ENCODE results near the gene THSD4. TPM values are rescaled to one million over a fixed set of nuclear protein-coding genes. Genes with fewer than 3 reads are reported as not detected.

Gene THSD4
- total RNA-seq, 1 experiment from 2014 or later = 36.3 TPM

DNA sequence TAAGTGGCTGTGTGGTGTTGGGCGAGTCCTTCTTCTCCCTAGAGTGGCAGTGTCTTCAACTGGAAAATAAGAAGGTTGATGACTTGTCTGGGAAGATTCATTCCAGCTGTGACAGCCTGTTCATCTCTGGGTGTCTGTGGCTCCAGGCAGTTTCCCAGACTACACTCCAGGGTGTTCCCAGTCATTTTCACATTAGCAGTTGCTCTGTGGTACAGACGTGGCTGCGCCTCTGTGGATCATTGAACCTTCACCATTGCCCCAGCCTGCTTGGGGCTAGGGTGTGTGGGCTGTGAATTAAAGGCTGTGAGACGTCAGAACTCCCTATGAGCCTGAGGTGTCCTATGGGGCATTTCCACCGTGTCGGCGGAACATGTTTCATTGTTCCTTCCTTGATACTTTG is 455.5 kb downstream of the THSD4 start:
- DNase-seq (ENCODE audit: unreplicated experiment) = no peak
- peaks cover 12% of the 10 kb centered on the region for H3K4me1 Mint-ChIP-seq (ENCODE audit: insufficient read depth, unreplicated experiment)

DNA sequence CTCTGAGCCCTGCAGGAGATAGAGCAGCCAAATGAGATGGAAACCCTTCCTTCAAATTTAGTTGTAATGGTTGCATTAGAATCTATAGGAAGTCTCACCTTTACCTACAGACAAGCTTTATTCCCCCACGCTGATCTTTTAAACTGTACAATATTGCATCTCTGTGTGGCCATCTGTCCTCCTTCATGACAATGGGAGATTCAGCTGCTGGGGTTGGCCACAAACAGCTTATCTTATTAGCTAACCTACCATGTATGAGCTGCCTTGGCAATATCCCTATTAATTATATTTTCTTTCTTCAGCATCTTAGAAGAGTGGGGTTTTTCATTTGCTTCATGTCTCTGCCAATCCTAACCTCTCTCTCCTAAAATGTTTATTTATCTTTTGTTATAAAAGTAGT is 456.4 kb downstream of the THSD4 start:
- no peak for DNase-seq (ENCODE audit: unreplicated experiment)
- Mint-ChIP-seq H3K9me3 (ENCODE audit: unreplicated experiment) (no peaks in the 10 kb centered on the region), H3K36me3 (ENCODE audit: insufficient read depth, unreplicated experiment) (no peaks in the 10 kb centered on the region), H3K27me3 (ENCODE audit: insufficient read depth, unreplicated experiment) (no peaks in the 10 kb centered on the region), H3K27ac (ENCODE audit: low read depth, unreplicated experiment) (no peak overlapping the region), H3K4me3 (ENCODE audit: unreplicated experiment) (no peak overlapping the region), H3K4me1 (ENCODE audit: insufficient read depth, unreplicated experiment) (peaks cover 12% of the 10 kb centered on the region)
- ChIA-PET POLR2A (interaction anchor here (0.6 to 2.7 kb wide), 6 partner anchors 10 to 127 kb away, joined by 3 to 19 read pairs (median 4); no protein-coding TSS in a partner anchor), CTCF (interaction anchor here (0.6 to 2.8 kb wide), 15 partner anchors 10 to 570 kb away, joined by 3 to 17 read pairs (median 5); no protein-coding TSS in a partner anchor)
- BruUV-seq (replicated peaks) = no TSS peak
- TF ChIP-seq CTCF (IDR thresholded peaks at IDR 0.05; ENCODE audit: unreplicated experiment) = no peak
- intact Hi-C loops (cut with micrococcal nuclease) = no loop called here

More for the DNA sequence above, 455.5 kb downstream of the THSD4 start:
- TF ChIP-seq CTCF (IDR thresholded peaks at IDR 0.05; ENCODE audit: unreplicated experiment) = no peak
- H3K4me3 Mint-ChIP-seq (ENCODE audit: unreplicated experiment) = no peak overlapping the region
- H3K27ac Mint-ChIP-seq (ENCODE audit: low read depth, unreplicated experiment) = no peak overlapping the region
- no peaks in the 10 kb centered on the region for H3K27me3 Mint-ChIP-seq (ENCODE audit: insufficient read depth, unreplicated experiment)
- no peaks in the 10 kb centered on the region for H3K9me3 Mint-ChIP-seq (ENCODE audit: unreplicated experiment)
- intact Hi-C loops (cut with micrococcal nuclease) = no loop called here
- CTCF ChIA-PET = interaction anchor here (0.6 kb wide), 1 partner anchor 77 kb away, joined by 4 read pairs; no protein-coding TSS in a partner anchor
- no peaks in the 10 kb centered on the region for H3K36me3 Mint-ChIP-seq (ENCODE audit: insufficient read depth, unreplicated experiment)
- no TSS peak for BruUV-seq (replicated peaks)
- POLR2A ChIA-PET = no interaction called here

DNA sequence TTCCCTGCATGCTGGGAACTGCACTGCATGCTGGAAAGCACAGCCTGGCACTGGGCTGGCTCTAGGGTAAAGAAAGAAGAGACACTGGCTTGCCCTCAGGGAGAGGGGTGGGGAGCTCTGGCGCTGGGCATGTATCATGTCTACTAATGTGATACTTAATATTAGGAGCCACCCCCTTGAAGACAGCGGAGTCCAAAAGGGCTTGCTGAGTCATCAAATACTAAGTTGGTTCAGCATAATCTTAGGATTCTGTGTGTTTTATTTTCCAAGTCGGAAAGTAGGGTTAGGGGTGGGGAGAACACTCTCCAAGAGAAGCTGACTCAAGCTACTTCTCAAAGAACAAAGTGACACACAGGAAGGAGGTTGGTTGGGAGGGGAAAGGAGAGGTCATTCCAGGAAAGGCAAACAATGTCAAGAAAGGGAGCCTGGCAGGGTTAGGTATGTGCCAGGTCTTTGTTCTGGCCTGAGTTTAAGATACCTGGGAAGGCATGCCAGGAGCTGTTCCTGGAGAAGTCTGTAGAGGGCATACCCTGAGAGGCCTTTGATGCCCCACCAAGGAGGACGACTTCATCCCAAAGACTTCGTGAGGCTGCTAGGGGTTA is 457.3 kb downstream of the THSD4 start:
- peak; percentile 78 for DNase-seq (ENCODE audit: unreplicated experiment)
- Mint-ChIP-seq H3K9me3 (ENCODE audit: unreplicated experiment) (no peaks in the 10 kb centered on the region), H3K36me3 (ENCODE audit: insufficient read depth, unreplicated experiment) (no peaks in the 10 kb centered on the region), H3K27ac (ENCODE audit: low read depth, unreplicated experiment) (peak overlapping the region; percentile 88), H3K27me3 (ENCODE audit: insufficient read depth, unreplicated experiment) (no peaks in the 10 kb centered on the region), H3K4me1 (ENCODE audit: insufficient read depth, unreplicated experiment) (peaks cover 19% of the 10 kb centered on the region), H3K4me3 (ENCODE audit: unreplicated experiment) (no peak overlapping the region)
- POLR2A ChIA-PET = interaction anchor here (0.5 to 2.7 kb wide), 11 partner anchors 10 to 128 kb away, joined by 3 to 19 read pairs (median 4); no protein-coding TSS in a partner anchor
- intact Hi-C loops (cut with micrococcal nuclease) = no loop called here
- TF ChIP-seq CTCF (IDR thresholded peaks at IDR 0.05; ENCODE audit: unreplicated experiment) = no peak
- BruUV-seq (replicated peaks) = no TSS peak
- CTCF ChIA-PET = interaction anchor here (0.6 to 2.8 kb wide), 21 partner anchors 11 to 975 kb away, joined by 3 to 17 read pairs (median 5); no protein-coding TSS in a partner anchor

GRCh38 chr15:71573599-71573998 is 458.3 kb downstream of the THSD4 start:
- Mint-ChIP-seq H3K4me3 (ENCODE audit: unreplicated experiment) (no peak overlapping the region), H3K27ac (ENCODE audit: low read depth, unreplicated experiment) (no peak overlapping the region), H3K9me3 (ENCODE audit: unreplicated experiment) (no peaks in the 10 kb centered on the region), H3K36me3 (ENCODE audit: insufficient read depth, unreplicated experiment) (no peaks in the 10 kb centered on the region), H3K4me1 (ENCODE audit: insufficient read depth, unreplicated experiment) (peaks cover 19% of the 10 kb centered on the region), H3K27me3 (ENCODE audit: insufficient read depth, unreplicated experiment) (no peaks in the 10 kb centered on the region)
- no peak for DNase-seq (ENCODE audit: unreplicated experiment)
- no peak for TF ChIP-seq CTCF (IDR thresholded peaks at IDR 0.05; ENCODE audit: unreplicated experiment)
- POLR2A ChIA-PET = interaction anchor here (0.6 to 2.7 kb wide), 8 partner anchors 11 to 290 kb away, joined by 3 to 19 read pairs (median 4); no protein-coding TSS in a partner anchor
- CTCF ChIA-PET = interaction anchor here (0.6 to 2.8 kb wide), 10 partner anchors 13 to 157 kb away, joined by 3 to 17 read pairs (median 6); no protein-coding TSS in a partner anchor
- intact Hi-C loops (cut with micrococcal nuclease) = no loop called here
- no TSS peak for BruUV-seq (replicated peaks)

All from MCF 10A (cell line).